Nephron progenitor cell (in vitro differentiated cells): Measurements from ENCODE around the gene AKR1B1.

Source experiments
- DNase-seq: peaks from one replicate; pipeline ENCODE4 v3.0.0; 2021
- H3K27ac Mint-ChIP-seq: 2 replicates; pipeline ENCODE4 v1.8.0; 2021; ENCODE audit warnings: mild to moderate bottlenecking, moderate library complexity, mixed read lengths
- H3K27me3 Mint-ChIP-seq: 2 replicates; pipeline ENCODE4 v1.8.0; 2021; ENCODE audit warnings: mild to moderate bottlenecking, low read depth, mixed read lengths; ENCODE audit not compliant: poor library complexity
- H3K36me3 Mint-ChIP-seq: 2 replicates; pipeline ENCODE4 v1.8.0; 2021; ENCODE audit warnings: low read depth, mixed read lengths
- H3K4me1 Mint-ChIP-seq: 2 replicates; pipeline ENCODE4 v1.8.0; 2021; ENCODE audit warnings: mixed read lengths
- H3K4me3 Mint-ChIP-seq: 2 replicates; pipeline ENCODE4 v1.8.0; 2021; ENCODE audit warnings: mild to moderate bottlenecking, moderate library complexity, mixed read lengths
- H3K9me3 Mint-ChIP-seq: 2 replicates; pipeline ENCODE4 v1.8.0; 2021; ENCODE audit warnings: mild to moderate bottlenecking, moderate library complexity, mixed read lengths
- CTCF ChIP-seq: fragments of 200-600 bp; sonication (generic); IDR thresholded peaks from 2 replicates; pipeline ENCODE4 v1.5.0; 2021; ENCODE audit warnings: antibody characterized with exemption

The AKR1B1 gene

DNA sequence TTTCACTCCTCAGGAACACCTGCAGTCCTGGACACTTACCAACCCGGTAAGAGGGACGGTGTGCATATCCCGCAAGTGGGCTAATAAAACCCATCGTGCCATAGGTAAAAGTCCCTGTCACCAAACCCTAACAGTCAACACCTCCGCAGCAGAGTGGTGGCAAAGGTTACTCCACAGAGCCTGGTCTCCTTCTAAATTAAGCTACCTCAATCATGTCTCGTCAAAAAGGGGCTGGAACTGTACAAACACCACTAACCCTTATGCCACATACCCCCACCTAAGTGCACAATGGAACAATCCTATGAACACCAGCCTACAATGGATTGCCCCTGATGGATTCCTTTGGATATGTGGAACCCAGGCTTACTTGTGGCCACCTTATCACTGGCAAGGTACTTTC, 9.6 kb upstream of the AKR1B1 start:
- Mint-ChIP-seq H3K4me1 (no peaks in the 10 kb centered on the region), H3K36me3 (peaks cover 5% of the 10 kb centered on the region), H3K27ac (no peak overlapping the region), H3K27me3 (peaks cover 11% of the 10 kb centered on the region), H3K9me3 (peaks cover 28% of the 10 kb centered on the region), H3K4me3 (no peak overlapping the region)
- no peak for TF ChIP-seq CTCF
- DNase-seq = no peak

- Mint-ChIP-seq H3K27me3 (peaks cover 11% of the 10 kb centered on the region), H3K9me3 (peaks cover 28% of the 10 kb centered on the region), H3K36me3 (peaks cover 5% of the 10 kb centered on the region), H3K4me3 (no peak overlapping the region), H3K27ac (no peak overlapping the region), H3K4me1 (no peaks in the 10 kb centered on the region)
- no peak for TF ChIP-seq CTCF
- DNase-seq = no peak
Measured at GRCh38 chr7:134468054-134468453, 9.2 kb upstream of the AKR1B1 start.

- H3K4me1 Mint-ChIP-seq = no peaks in the 10 kb centered on the region
- H3K27me3 Mint-ChIP-seq = peaks cover 16% of the 10 kb centered on the region
- H3K27ac Mint-ChIP-seq = no peak overlapping the region
- H3K4me3 Mint-ChIP-seq = no peak overlapping the region
- no peak for DNase-seq
- H3K36me3 Mint-ChIP-seq = peaks cover 5% of the 10 kb centered on the region
- TF ChIP-seq CTCF = no peak
- H3K9me3 Mint-ChIP-seq = peaks cover 28% of the 10 kb centered on the region
Measured at GRCh38 chr7:134465491-134465890, 6.6 kb upstream of the AKR1B1 start.

- TF ChIP-seq CTCF = no peak
- Mint-ChIP-seq H3K4me3 (no peak overlapping the region), H3K9me3 (peaks cover 36% of the 10 kb centered on the region), H3K36me3 (peaks cover 5% of the 10 kb centered on the region), H3K27ac (no peak overlapping the region), H3K4me1 (no peaks in the 10 kb centered on the region), H3K27me3 (peaks cover 16% of the 10 kb centered on the region)
- DNase-seq = no peak
Measured at GRCh38 chr7:134464496-134464895, 5.6 kb upstream of the AKR1B1 start.

- Mint-ChIP-seq H3K4me3 (no peak overlapping the region), H3K9me3 (peaks cover 36% of the 10 kb centered on the region), H3K4me1 (no peaks in the 10 kb centered on the region), H3K27me3 (peaks cover 16% of the 10 kb centered on the region), H3K36me3 (peaks cover 5% of the 10 kb centered on the region), H3K27ac (no peak overlapping the region)
- no peak for TF ChIP-seq CTCF
- DNase-seq = no peak
Measured at GRCh38 chr7:134463751-134464150, 4.9 kb upstream of the AKR1B1 start.

DNA sequence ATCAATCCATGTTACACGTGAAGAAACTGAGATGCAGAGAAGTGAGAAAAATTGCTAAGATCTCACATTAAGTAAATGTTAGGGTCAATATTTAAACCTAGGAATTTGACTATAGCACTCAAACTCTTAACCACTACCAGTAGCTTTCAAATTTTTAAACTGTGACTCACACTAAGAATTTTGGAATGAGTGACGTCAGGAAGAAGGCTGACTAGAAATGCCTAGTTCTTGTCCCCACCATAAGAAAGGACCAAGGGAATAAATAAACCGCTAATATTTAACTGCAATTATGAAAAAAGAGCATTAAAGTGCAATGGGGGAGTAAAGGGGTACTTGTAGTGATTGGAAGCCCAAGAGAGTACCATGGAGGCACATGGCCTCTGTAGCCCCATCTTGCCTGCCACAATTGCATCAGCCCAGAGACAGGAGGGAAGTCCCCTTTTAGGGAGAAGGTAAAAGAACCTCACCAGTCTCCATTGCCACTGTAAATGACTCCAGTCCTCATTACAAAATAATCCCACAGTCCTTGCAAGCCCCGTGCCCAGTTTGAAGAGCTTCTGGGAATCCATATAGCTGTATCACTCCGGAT, 3.5 kb upstream of the AKR1B1 start:
- Mint-ChIP-seq H3K9me3 (peaks cover 35% of the 10 kb centered on the region), H3K4me1 (peaks cover 10% of the 10 kb centered on the region), H3K27me3 (peaks cover 13% of the 10 kb centered on the region), H3K4me3 (no peak overlapping the region), H3K27ac (no peak overlapping the region), H3K36me3 (peaks cover 7% of the 10 kb centered on the region)
- DNase-seq = no peak
- no peak for TF ChIP-seq CTCF
